Retinal pigment epithelial cell (primary cell): ENCODE measurements around the gene FER.
"Not testable (repeated sequence)": the region's sequence is repeated elsewhere in the genome, so short reads cannot be mapped to it uniquely, and the experiment has no call there.

Experiments used
- DNase-seq: peaks from one replicate; pipeline ENCODE4 v3.0.0-alpha.2; 2010; ENCODE audit warnings: low read depth
- H3K4me3 ChIP-seq: 2 replicates; pipeline ENCODE4 v1.5.1; 2011; ENCODE audit warnings: mild to moderate bottlenecking, low read length, control low read depth, moderate library complexity
- TF ChIP-seq, protein P1 (sequence below): conservative IDR thresholded peaks from 2 replicates; pipeline ENCODE4 v1.5.1; 2011; ENCODE audit warnings: low read depth, low read length, control low read depth, inconsistent platforms

Gene FER

DNA sequence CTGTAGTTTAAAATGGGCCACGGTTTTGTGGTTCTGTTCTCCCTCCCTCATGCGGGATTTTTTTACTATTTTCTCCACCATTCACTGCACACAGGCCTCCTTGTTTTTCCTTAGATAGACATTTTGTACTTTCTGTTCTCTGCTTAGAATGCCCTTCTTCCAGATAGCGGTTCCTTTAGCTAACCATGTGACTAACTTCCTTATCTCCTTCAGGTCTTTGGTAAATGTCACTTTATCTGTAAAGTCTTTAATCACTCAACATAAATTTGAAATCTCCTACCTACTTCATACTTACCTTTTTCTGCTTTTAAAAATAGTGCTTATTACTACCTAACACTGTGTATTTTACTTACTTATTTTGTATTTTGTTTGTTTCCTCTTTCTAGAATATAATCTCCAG lies 15.0 kb downstream of the FER start:
- TF ChIP-seq, protein P1, sequence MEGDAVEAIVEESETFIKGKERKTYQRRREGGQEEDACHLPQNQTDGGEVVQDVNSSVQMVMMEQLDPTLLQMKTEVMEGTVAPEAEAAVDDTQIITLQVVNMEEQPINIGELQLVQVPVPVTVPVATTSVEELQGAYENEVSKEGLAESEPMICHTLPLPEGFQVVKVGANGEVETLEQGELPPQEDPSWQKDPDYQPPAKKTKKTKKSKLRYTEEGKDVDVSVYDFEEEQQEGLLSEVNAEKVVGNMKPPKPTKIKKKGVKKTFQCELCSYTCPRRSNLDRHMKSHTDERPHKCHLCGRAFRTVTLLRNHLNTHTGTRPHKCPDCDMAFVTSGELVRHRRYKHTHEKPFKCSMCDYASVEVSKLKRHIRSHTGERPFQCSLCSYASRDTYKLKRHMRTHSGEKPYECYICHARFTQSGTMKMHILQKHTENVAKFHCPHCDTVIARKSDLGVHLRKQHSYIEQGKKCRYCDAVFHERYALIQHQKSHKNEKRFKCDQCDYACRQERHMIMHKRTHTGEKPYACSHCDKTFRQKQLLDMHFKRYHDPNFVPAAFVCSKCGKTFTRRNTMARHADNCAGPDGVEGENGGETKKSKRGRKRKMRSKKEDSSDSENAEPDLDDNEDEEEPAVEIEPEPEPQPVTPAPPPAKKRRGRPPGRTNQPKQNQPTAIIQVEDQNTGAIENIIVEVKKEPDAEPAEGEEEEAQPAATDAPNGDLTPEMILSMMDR, result no peak
- no peak overlapping the region for H3K4me3 ChIP-seq
- no peak for DNase-seq

DNA sequence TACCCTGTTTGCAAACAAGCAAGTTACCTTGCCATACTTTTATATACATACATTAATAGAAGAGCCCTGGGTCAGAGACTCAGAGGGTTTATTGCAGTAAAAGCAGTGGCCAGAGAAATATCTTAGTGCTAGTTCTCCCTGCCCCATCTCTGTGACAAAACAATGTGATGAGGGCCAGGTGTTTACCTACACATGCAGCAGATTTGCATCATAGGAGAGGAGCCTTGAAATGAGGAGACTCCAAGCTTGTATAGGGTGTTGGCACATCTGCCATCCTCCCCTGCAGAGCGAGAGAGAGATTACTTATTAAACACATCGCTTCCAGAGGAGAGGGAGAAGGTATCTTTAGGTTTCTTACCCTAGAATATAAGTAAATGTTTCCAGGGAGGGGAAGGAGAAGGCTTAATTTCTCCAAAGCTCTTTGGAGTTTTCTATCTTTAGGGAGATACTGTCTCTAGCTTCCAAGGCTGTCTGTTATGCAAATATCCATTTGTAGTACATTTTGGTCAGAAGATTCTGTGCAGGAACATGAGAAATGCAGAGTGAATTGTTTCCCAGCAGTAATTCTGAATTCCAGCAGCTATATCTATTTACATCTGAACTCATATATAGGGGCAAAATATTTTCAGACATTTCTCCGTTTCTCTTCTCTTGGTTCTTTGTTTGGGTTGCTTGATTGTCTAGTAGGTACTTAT lies 15.7 kb downstream of the FER start:
- DNase-seq, result no peak
- H3K4me3 ChIP-seq, result no peak overlapping the region
- TF ChIP-seq, protein P1, result no peak

DNA sequence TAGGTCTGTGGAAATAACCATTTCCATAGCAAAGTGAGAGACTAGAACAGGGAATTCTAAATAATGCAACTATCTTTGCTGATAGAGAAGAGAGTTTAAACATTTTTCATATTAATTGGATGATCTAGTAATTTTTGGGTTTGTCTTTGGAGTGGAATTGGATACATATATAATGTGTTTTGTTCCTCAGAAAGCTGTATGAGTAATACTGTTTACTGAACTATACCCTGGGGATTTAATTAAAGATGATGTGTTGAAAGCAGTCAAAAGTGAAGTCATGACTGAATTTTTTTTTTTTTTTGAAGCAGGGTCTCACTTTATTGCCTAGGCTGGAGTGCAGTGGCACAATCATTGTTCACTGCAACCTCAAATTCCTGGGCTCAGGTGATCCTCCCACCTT lies 17.9 kb downstream of the FER start:
- no peak for DNase-seq
- no peak overlapping the region for H3K4me3 ChIP-seq

DNA sequence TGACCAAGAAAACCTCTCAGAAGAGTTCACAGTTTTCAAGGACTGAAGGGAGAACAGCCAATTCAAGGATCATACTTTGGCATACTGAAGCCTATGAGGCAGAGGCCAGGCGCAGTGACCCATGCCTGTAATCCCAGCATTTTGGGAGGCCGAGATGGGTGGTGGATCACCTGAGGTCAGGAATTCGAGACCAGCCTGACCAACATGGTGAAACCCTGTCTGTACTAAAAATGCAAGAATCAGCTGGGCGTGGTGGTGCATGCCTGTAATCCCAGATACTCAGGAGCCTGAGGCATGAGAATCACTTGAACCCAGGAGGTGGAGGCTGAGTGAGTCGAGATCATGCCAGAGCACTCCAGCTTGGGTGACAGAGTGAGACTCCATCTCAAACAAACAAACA lies 19.2 kb downstream of the FER start:
- DNase-seq, H3K4me3 ChIP-seq: not testable (repeated sequence)

More for the DNA sequence above, 17.9 kb downstream of the FER start:
- TF ChIP-seq, protein P1, result no peak

DNA sequence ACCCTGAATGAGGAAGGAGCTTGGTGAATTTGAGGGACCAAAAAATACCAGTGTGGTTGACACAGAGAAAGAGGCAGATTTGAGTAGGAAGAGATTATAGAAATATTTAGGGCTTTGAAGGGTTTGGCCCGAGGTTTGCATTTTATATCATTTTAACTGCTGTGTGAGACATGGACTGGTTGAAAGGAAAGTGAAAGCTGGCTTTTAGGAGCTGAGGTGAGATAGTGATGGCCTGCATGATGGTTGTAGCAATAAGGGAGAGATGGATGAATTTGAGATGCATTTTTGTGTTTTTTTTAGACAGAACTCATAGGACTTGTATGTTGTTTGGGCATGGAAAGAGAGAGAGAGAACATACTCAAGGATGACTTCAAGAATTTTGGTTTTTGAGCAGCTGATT lies 21.7 kb downstream of the FER start:
- TF ChIP-seq, protein P1, result no peak
- no peak for DNase-seq

DNA sequence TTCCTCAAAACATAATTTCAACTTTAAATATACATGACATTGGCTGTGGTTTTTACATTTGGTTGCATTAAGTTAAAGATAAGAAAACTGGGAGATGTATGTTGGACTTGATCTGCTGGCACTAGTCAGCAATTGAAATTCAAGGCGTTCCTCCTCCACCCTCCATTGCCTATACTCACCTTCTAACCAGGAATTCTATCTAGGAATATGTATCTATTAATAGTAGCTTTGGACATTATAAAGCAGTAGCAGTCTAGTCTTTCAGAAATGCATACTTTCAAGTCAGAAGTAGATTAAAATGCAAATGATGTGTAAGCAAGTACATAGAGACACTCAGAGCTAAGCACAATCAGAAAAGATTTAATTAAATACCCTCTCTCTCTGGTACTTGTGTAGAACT lies 24.9 kb downstream of the FER start:
- TF ChIP-seq, protein P1, result no peak
- no peak overlapping the region for H3K4me3 ChIP-seq
- DNase-seq, result no peak

More for the DNA sequence above, 21.7 kb downstream of the FER start:
- no peak overlapping the region for H3K4me3 ChIP-seq

DNA sequence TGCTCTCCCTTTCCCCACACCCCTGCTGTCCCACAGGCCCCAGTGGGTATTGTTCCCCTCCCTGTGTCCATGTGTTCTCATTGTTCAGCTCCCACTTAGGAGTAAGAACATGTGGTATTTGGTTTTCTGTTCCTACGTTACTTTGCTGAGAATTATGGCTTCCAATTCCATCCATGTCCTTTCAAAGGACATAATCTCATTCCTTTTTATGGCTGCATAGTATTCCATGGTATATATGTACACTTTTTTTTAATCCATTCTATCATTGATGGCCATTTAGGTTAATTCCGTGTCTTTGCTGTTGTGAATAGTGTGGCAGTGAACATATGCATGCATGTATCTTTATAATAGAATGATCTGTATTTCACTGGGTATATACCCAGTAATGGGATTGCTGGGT lies 25.6 kb downstream of the FER start:
- TF ChIP-seq, protein P1, result no peak
- DNase-seq, result no peak
- no peak overlapping the region for H3K4me3 ChIP-seq

DNA sequence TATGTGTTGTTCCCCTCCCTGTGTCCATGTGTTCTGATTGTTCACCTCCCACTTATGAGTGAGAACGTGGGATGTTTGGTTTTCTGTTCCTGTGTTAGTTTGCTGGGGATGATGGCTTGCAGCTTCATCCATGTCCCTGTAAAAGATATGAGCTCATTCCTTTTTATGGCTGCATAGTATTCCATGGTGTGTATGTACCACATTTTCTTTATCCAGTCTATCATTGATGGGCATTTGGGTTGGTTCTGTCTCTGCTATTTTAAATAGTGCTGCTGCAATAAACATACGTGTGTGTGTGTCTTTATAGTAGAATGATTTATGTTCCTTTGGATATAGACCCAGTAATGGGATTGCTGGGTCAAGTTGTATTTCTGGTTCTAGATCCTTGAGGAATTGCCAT lies 26.4 kb downstream of the FER start:
- H3K4me3 ChIP-seq, DNase-seq: not testable (repeated sequence)

DNA sequence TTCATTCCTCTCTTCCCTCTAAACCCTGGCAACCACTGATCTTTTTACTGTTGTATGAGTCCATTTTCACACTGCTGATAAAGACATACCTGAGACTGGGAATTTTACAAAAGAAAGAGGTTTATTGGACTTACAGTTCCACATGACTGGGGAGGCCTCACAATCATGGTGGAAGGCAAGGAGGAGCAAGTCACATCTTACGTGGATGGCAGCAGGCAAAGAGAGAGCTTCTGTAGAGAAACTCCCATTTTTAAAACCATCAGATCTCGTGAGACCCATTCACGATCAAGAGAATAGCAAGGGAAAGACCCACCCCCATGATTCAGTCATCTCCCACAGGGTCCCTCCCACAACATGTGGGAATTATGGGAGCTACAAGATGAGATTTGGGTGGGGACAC lies 29.9 kb downstream of the FER start:
- not testable (repeated sequence) for H3K4me3 ChIP-seq, DNase-seq

DNA sequence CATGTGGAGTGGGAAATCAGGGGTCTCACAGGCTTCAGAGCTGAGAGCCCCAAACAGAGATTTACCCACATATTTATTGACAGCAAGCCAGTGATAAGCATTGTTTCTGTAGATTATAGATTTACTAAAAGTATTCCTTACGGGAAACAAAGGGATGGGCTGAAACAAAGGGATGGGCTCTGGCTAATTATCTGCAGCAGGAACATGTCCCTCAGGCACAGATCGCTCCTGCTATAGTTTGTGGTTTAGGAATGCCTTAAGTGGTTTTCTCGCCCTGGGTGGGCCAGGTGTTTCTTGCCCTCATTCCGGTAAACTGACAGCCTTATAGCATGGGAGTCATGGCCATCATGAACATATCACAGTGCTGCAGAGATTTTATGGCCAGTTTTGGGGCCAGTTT lies 36.9 kb downstream of the FER start:
- not testable (repeated sequence) for DNase-seq, H3K4me3 ChIP-seq
